SK-N-SH treated with all-trans-retinoic acid at 6 μM for 48 hours (cell line): ENCODE results near the gene ZNF764.
"Not testable (repeated sequence)": the region's sequence is repeated elsewhere in the genome, so short reads cannot be mapped to it uniquely, and the experiment has no call there.

Source experiments
- ATAC-seq: fragments of 200-7000 bp; cut with Tn5 transposase; 3 replicates; pipeline ENCODE4 v1.9.1; 2020; ENCODE audit warnings: mild to moderate bottlenecking, moderate library complexity
- CREB5 ChIP-seq: fragments of 250-450 bp; sonication (Bioruptor Pico); IDR thresholded peaks from 2 replicates; pipeline ENCODE4 v1.5.1; 2020; ENCODE audit warnings: low read depth, mild to moderate bottlenecking, moderate library complexity
- CSDC2 ChIP-seq: fragments of 250-450 bp; sonication (Bioruptor Pico); IDR thresholded peaks from 2 replicates; pipeline ENCODE4 v1.5.0; 2020; ENCODE audit warnings: mild to moderate bottlenecking, moderate library complexity
- CSRNP3 ChIP-seq: fragments of 250-450 bp; sonication (Bioruptor Pico); IDR thresholded peaks from 2 replicates; pipeline ENCODE4 v1.5.1; 2021; ENCODE audit warnings: mild to moderate bottlenecking, moderate library complexity
- ESRRG ChIP-seq: fragments of 250-450 bp; sonication (Bioruptor Pico); IDR thresholded peaks from 2 replicates; pipeline ENCODE4 v1.6.1; 2021; ENCODE audit warnings: mild to moderate bottlenecking
- GLIS3 ChIP-seq: fragments of 250-450 bp; sonication (Bioruptor Pico); IDR thresholded peaks from 2 replicates; pipeline ENCODE4 v1.5.0; 2020; ENCODE audit warnings: mild to moderate bottlenecking, moderate library complexity
- PATZ1 ChIP-seq: fragments of 250-450 bp; sonication (Bioruptor Pico); IDR thresholded peaks from 2 replicates; pipeline ENCODE4 v1.8.0; 2020; ENCODE audit warnings: mild to moderate bottlenecking, moderate library complexity, borderline replicate concordance
- PPARA ChIP-seq: fragments of 250-450 bp; sonication (Bioruptor Pico); IDR thresholded peaks from 2 replicates; pipeline ENCODE4 v1.5.0; 2020; ENCODE audit warnings: mild to moderate bottlenecking, borderline replicate concordance
- SNAI2 ChIP-seq: fragments of 250-450 bp; sonication (Bioruptor Pico); IDR thresholded peaks from 2 replicates; pipeline ENCODE4 v1.5.0; 2020; ENCODE audit warnings: mild to moderate bottlenecking, moderate library complexity
- TCF4 ChIP-seq: fragments of 250-450 bp; sonication (Bioruptor Pico); IDR thresholded peaks from 2 replicates; pipeline ENCODE4 v1.8.0; 2021; ENCODE audit warnings: mild to moderate bottlenecking, moderate library complexity, borderline replicate concordance
- TOX ChIP-seq: fragments of 250-450 bp; sonication (Bioruptor Pico); IDR thresholded peaks from 2 replicates; pipeline ENCODE4 v1.8.0; 2021; ENCODE audit warnings: mild to moderate bottlenecking, moderate library complexity, borderline replicate concordance
- TSHZ2 ChIP-seq: fragments of 250-450 bp; sonication (Bioruptor Pico); IDR thresholded peaks from 2 replicates; pipeline ENCODE4 v1.5.0; 2020; ENCODE audit warnings: mild to moderate bottlenecking, moderate library complexity
- ZC3H10 ChIP-seq: fragments of 250-450 bp; sonication (Bioruptor Pico); IDR thresholded peaks from 2 replicates; pipeline ENCODE4 v1.5.1; 2021; ENCODE audit warnings: mild to moderate bottlenecking, moderate library complexity
- ZFP3 ChIP-seq: fragments of 250-450 bp; sonication (Bioruptor Pico); IDR thresholded peaks from 2 replicates; pipeline ENCODE4 v1.5.0; 2020; ENCODE audit warnings: mild to moderate bottlenecking, moderate library complexity
- ZFP30 ChIP-seq: fragments of 450-650 bp; formaldehyde crosslinking; IDR thresholded peaks from 2 replicates; pipeline ENCODE4 v1.5.0; 2022; ENCODE audit warnings: mild to moderate bottlenecking, moderate library complexity
- ZNF565 ChIP-seq: fragments of 450-650 bp; formaldehyde crosslinking; conservative IDR thresholded peaks from 2 replicates; pipeline ENCODE4 v1.5.0; 2020; ENCODE audit warnings: low read depth, mild to moderate bottlenecking, moderate library complexity
- ZNF8 ChIP-seq: fragments of 450-650 bp; formaldehyde crosslinking; IDR thresholded peaks from 2 replicates; pipeline ENCODE4 v1.5.0; 2020; ENCODE audit warnings: mild to moderate bottlenecking, moderate library complexity

ZNF764 gene

GRCh38 chr16:30600215-30600614, 42.0 kb upstream of the ZNF764 start (continued):
- TF ChIP-seq CREB5 (CRISPR knock-in tag): no peak
- no peak for TF ChIP-seq CSDC2 (CRISPR knock-in tag)

- ATAC-seq: no peak
These were observed 34.7 kb upstream of the ZNF764 start for GRCh38 chr16:30592871-30593270.

GRCh38 chr16:30590869-30591268, 32.7 kb upstream of the ZNF764 start:
- not testable (repeated sequence) for ATAC-seq

More at GRCh38 chr16:30592871-30593270, 34.7 kb upstream of the ZNF764 start:
- no peak for TF ChIP-seq ZFP3 (CRISPR knock-in tag)
- no peak for TF ChIP-seq ZFP30
- no peak for TF ChIP-seq ZC3H10
- TF ChIP-seq, all 23 proteins: peak for 0

- not testable (repeated sequence) for ATAC-seq
These were observed 31.4 kb upstream of the ZNF764 start for GRCh38 chr16:30589582-30589981.

GRCh38 chr16:30588651-30589050, 30.5 kb upstream of the ZNF764 start:
- TF ChIP-seq TOX (CRISPR knock-in tag): no peak
- TF ChIP-seq CSRNP3 (CRISPR knock-in tag): no peak
- no peak for TF ChIP-seq ZNF8 (CRISPR knock-in tag)
- TF ChIP-seq CSDC2 (CRISPR knock-in tag): no peak
- TF ChIP-seq ZFP3 (CRISPR knock-in tag): no peak
- no peak for TF ChIP-seq PATZ1 (CRISPR knock-in tag)
- TF ChIP-seq SNAI2 (CRISPR knock-in tag): no peak
- TF ChIP-seq ZFP30: no peak
- no peak for TF ChIP-seq ESRRG (CRISPR knock-in tag)
- no peak for TF ChIP-seq PPARA (CRISPR knock-in tag)
- TF ChIP-seq TSHZ2 (CRISPR knock-in tag): no peak
- TF ChIP-seq CREB5 (CRISPR knock-in tag): no peak
- no peak for TF ChIP-seq TCF4 (CRISPR knock-in tag)
- no peak for TF ChIP-seq ZNF565
- TF ChIP-seq GLIS3 (CRISPR knock-in tag): no peak
- TF ChIP-seq, all 23 proteins: peak for 0
- no peak for ATAC-seq
